Femur (tissue), 1 donor: ENCODE data around the gene MAL.

Source experiments
- DNase-seq: peaks from one replicate; pipeline ENCODE4 v3.0.0-alpha.2; 2017

MAL gene

GRCh38 chr2:95017071-95017501, 8.4 kb upstream of the MAL start:
- DNase-seq = no peak

GRCh38 chr2:95017836-95018235, 7.7 kb upstream of the MAL start:
- no peak for DNase-seq

- no peak for DNase-seq
Observed at GRCh38 chr2:95018301-95018700, 7.2 kb upstream of the MAL start.

GRCh38 chr2:95018861-95019550, 6.5 kb upstream of the MAL start:
- DNase-seq = no peak

GRCh38 chr2:95019572-95019971, 5.9 kb upstream of the MAL start:
- no peak for DNase-seq

GRCh38 chr2:95020275-95021022, 5.1 kb upstream of the MAL start:
- no peak for DNase-seq

- DNase-seq = no peak
Observed at GRCh38 chr2:95021023-95021416, 4.5 kb upstream of the MAL start.

- no peak for DNase-seq
Observed at GRCh38 chr2:95021847-95022246, 3.7 kb upstream of the MAL start.

GRCh38 chr2:95022309-95023221, 2.9 kb upstream of the MAL start:
- peak; percentile 73 for DNase-seq

- DNase-seq = no peak
Observed at GRCh38 chr2:95023222-95023597, 2.3 kb upstream of the MAL start.

- no peak for DNase-seq
Observed at GRCh38 chr2:95024371-95024770, 1.1 kb upstream of the MAL start.

GRCh38 chr2:95024960-95025405, 525 bp upstream of the MAL start:
- no peak for DNase-seq

- DNase-seq = no peak
Observed at GRCh38 chr2:95026471-95027368, 1.2 kb downstream of the MAL start.

GRCh38 chr2:95027369-95027720, 1.8 kb downstream of the MAL start:
- no peak for DNase-seq

GRCh38 chr2:95029898-95030341, 4.4 kb downstream of the MAL start:
- no peak for DNase-seq

- no peak for DNase-seq
Observed at GRCh38 chr2:95030496-95030895, 5.0 kb downstream of the MAL start.

GRCh38 chr2:95031076-95031725, 5.7 kb downstream of the MAL start:
- DNase-seq = no peak

- DNase-seq = no peak
Observed at GRCh38 chr2:95031726-95032116, 6.2 kb downstream of the MAL start.

- DNase-seq = no peak
Observed at GRCh38 chr2:95032341-95032740, 6.8 kb downstream of the MAL start.

- DNase-seq = no peak
Observed at GRCh38 chr2:95032868-95033603, 7.5 kb downstream of the MAL start.

GRCh38 chr2:95034221-95034620, 8.7 kb downstream of the MAL start:
- DNase-seq = no peak
